Psoas muscle (tissue), 8 donors: ENCODE results near the gene YLPM1. TPM values are rescaled to one million over a fixed set of nuclear protein-coding genes. Genes with fewer than 3 reads are reported as not detected.

Experiments used
- ATAC-seq, 4 donors: fragments of 200-7000 bp; cut with Tn5 transposase; one replicate each; pipeline ENCODE4 v1.9.1; 2020; ENCODE audit warnings: moderate library complexity in 3 of 4, mild to moderate bottlenecking in 2 of 4
- DNase-seq, 2 donors: peaks; one replicate each; pipeline ENCODE4 v3.0.0-alpha.2; 2020
- H3K27ac ChIP-seq: fragments of 200-600 bp; one replicate; pipeline ENCODE4 v1.8.0; 2022
- H3K27me3 ChIP-seq, 3 donors: fragments of 200-600 bp in 1 of 3; one replicate each; pipeline versions ENCODE4 v1.6.1 to v1.8.0; 2013 to 2022; ENCODE audit warnings: low read length in 2 of 3, mild to moderate bottlenecking in 2 of 3, moderate library complexity in 1 of 3; ENCODE audit not compliant: insufficient read depth in 3 of 3
- H3K36me3 ChIP-seq, 2 donors: fragments of 200-600 bp in 1 of 2; one replicate each; pipeline versions ENCODE4 v1.6.1 to v1.8.0; 2013 to 2022; ENCODE audit warnings: low read depth in 1 of 2, mild to moderate bottlenecking in 1 of 2, moderate library complexity in 1 of 2; ENCODE audit not compliant: insufficient read depth in 1 of 2
- H3K4me1 ChIP-seq: fragments of 200-600 bp; one replicate; pipeline ENCODE4 v1.8.0; 2022
- H3K4me3 ChIP-seq: fragments of 200-600 bp; one replicate; pipeline ENCODE4 v1.8.0; 2022; ENCODE audit warnings: mild to moderate bottlenecking
- H3K9me3 ChIP-seq: fragments of 200-600 bp; one replicate; pipeline ENCODE4 v1.8.0; 2022
- WGBS, 3 donors: extraction: QIAGEN DNeasy Blood & Tissue Kit; methylation state at CpG; one replicate each; pipeline versions ENCODE4 v1.1.6 to v1.1.7; 2013; 5-methylcytosine and 5-hydroxymethylcytosine counted together
- intact Hi-C, 2 donors: fragments of 100-400 bp; cut with DNase I; formaldehyde crosslinking; loops; one replicate each; pipeline versions ENCODE4 v1.11.0 to v1.14.2; 2022
- polyA plus RNA-seq, 3 donors: library from polyadenylated mRNA; stranded (reverse); fragments of 200-250 nt; gene quantifications; one replicate each; pipeline ENCODE4 v1.2.3, GENCODE V29; 2013
- total RNA-seq, 4 donors: library from RNA; stranded (reverse); fragmentation: NEBNext Ultra II Directional in 2 of 4; extraction: Animal tissue kit (Norgen Biotek cat#: 25700) in 2 of 4; gene quantifications; one replicate each; pipeline versions ENCODE4 v1.2.1 to v1.2.4, GENCODE V29; 2021 to 2023
- TF ChIP-seq, protein P1 (sequence below): fragments of 200-600 bp; IDR thresholded peaks from one replicate; pipeline ENCODE4 v1.8.0; 2022; ENCODE audit warnings: antibody characterized with exemption
- donor health status: healthy with polysubstance abuse.
- donor health status: DM: no; HTN: no; CAD: no; lungs with moderate emphysema.
- donor health status: Bipolar disorder and iron deficiency.
- donor health status: healthy.
- donor health status: DM: yes; HTN: yes; CAD: no.
- donor health status: DM: no; HTN: no; CAD: no.
- donor health status: DM: no; HTN: no; CAD: no.
- donor health status: DM: yes; HTN: yes; CAD: no.

Gene YLPM1
- total and polyA plus RNA-seq, 7 donors: 9.6 to 40.6 (median 30.1) TPM

GRCh38 chr14:74863274-74863673 is 100.2 kb downstream of the YLPM1 start:
- no peaks in the 10 kb centered on the region for H3K4me1 ChIP-seq
- no peak overlapping the region for H3K27ac ChIP-seq
- no peaks in the 10 kb centered on the region for H3K27me3 ChIP-seq
- TF ChIP-seq, protein P1, sequence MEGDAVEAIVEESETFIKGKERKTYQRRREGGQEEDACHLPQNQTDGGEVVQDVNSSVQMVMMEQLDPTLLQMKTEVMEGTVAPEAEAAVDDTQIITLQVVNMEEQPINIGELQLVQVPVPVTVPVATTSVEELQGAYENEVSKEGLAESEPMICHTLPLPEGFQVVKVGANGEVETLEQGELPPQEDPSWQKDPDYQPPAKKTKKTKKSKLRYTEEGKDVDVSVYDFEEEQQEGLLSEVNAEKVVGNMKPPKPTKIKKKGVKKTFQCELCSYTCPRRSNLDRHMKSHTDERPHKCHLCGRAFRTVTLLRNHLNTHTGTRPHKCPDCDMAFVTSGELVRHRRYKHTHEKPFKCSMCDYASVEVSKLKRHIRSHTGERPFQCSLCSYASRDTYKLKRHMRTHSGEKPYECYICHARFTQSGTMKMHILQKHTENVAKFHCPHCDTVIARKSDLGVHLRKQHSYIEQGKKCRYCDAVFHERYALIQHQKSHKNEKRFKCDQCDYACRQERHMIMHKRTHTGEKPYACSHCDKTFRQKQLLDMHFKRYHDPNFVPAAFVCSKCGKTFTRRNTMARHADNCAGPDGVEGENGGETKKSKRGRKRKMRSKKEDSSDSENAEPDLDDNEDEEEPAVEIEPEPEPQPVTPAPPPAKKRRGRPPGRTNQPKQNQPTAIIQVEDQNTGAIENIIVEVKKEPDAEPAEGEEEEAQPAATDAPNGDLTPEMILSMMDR: no peak
- no peaks in the 10 kb centered on the region for H3K36me3 ChIP-seq
- intact Hi-C loops: loop anchor here in 1 of 2 donors (5.0 kb wide), 2 partner anchors 44 to 224 kb away; no protein-coding TSS in a partner anchor
- H3K9me3 ChIP-seq: no peaks in the 10 kb centered on the region
- 79 to 81% (median 80%) methylated on average over 9 of the region's 9 CpGs for WGBS, 3 donors
- DNase-seq (no peak), ATAC-seq (no peak)
- H3K4me3 ChIP-seq: no peak overlapping the region

DNA sequence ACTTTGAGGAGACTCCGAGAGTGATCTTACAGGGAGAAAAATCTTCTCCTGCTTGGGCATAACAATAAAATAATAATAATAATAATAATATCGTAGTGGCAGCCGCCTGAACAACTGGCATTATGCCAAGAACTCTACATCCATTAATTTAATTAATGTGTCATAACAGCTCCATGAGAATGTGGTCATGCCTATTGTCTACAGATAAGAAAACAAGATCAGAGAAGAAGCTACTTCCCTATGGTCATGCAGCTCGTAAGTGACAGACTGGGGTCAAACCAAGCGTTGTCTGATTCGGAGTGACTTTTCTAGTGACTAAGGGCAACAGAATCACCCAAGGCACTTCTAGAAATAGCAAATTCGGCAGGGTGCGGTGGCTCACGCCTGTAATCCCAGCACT is 101.1 kb downstream of the YLPM1 start:
- H3K4me3 ChIP-seq: no peak overlapping the region
- ATAC-seq (no peak), DNase-seq (no peak)
- no peaks in the 10 kb centered on the region for H3K36me3 ChIP-seq
- TF ChIP-seq, protein P1: no peak
- WGBS, 3 donors: 90% methylated on average over 9 of the region's 9 CpGs
- H3K27ac ChIP-seq: no peak overlapping the region
- no peaks in the 10 kb centered on the region for H3K27me3 ChIP-seq
- H3K9me3 ChIP-seq: no peaks in the 10 kb centered on the region
- intact Hi-C loops: loop anchor here in 1 of 2 donors (5.0 kb wide), 2 partner anchors 43 to 223 kb away; no protein-coding TSS in a partner anchor
- no peaks in the 10 kb centered on the region for H3K4me1 ChIP-seq

DNA sequence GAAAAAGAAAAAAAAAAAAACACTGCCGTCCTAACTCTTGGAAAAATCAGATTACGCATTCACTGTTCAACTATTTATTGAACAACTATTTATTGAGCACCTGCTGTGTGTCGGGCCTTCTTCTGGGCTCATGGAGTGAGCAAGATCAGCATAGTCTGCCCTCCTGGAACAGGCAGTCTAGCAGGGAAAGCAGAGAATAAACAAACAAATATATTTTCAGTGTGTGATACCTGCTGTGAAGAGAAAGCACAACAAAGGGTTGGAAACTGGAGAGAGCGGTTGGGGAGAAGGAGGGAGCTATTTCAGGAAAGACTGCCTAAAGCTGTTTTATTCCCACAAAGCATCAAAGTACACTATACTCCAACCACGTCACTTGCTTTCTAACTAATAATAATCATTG is 102.0 kb downstream of the YLPM1 start:
- DNase-seq: no peak
- Histone ChIP-seq H3K27ac (no peak overlapping the region), H3K9me3 (no peaks in the 10 kb centered on the region), H3K27me3 (no peaks in the 10 kb centered on the region), H3K36me3 (no peaks in the 10 kb centered on the region), H3K4me1 (no peaks in the 10 kb centered on the region), H3K4me3 (no peak overlapping the region)
- 86 to 89% (median 87%) methylated on average over 5 of the region's 5 CpGs for WGBS, 3 donors
- TF ChIP-seq, protein P1: no peak
- intact Hi-C loops: no loop called here
- no peak for ATAC-seq

DNA sequence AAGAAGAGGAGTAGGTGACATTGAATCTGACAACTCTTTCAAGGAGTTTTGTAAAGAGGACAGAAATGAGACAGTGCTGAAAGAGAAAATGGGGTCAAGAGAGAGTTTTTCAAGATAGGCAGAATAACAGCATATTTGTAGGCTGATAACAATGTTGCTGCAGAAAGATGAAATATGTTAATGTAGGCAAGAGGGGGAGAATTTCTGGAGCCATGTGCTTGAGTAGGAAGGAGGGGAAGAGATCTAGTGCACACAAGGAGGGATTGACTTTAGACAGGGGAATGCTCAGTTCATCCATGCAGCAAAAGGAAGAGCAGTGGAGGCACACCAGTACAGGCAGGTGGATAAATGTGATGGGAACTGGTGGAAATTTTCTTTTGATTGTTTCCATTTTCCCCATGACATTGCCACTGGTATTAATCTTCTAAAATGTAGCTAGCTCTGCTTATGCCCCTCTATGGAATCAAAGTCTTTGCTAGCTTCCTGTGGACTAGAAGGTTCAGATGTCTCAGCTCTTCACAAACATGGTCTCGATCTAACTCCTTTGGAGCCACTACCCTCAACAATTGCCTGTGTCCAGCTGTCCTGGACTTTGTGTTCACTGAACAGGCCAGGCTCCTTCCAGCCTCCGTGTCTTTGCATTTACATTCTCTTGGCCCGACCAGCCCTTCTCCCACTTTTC is 103.7 kb downstream of the YLPM1 start:
- intact Hi-C loops: no loop called here
- H3K9me3 ChIP-seq: no peaks in the 10 kb centered on the region
- H3K27ac ChIP-seq: no peak overlapping the region
- no peaks in the 10 kb centered on the region for H3K36me3 ChIP-seq
- no peak for ATAC-seq
- no peak overlapping the region for H3K4me3 ChIP-seq
- no peaks in the 10 kb centered on the region for H3K4me1 ChIP-seq
- no peaks in the 10 kb centered on the region for H3K27me3 ChIP-seq
- 72 to 81% (median 72%) methylated on average over 3 of the region's 3 CpGs for WGBS, 3 donors
- TF ChIP-seq, protein P1: no peak
- no peak for DNase-seq

GRCh38 chr14:74867673-74868072 is 104.6 kb downstream of the YLPM1 start:
- DNase-seq (no peak), ATAC-seq (no peak)
- Histone ChIP-seq H3K9me3 (no peaks in the 10 kb centered on the region), H3K27ac (no peak overlapping the region), H3K4me1 (no peaks in the 10 kb centered on the region), H3K4me3 (no peak overlapping the region), H3K36me3 (no peaks in the 10 kb centered on the region), H3K27me3 (no peaks in the 10 kb centered on the region)
- TF ChIP-seq, protein P1: no peak
- 35 to 42% (median 41%) methylated on average over 5 of the region's 5 CpGs for WGBS, 3 donors
- intact Hi-C loops: no loop called here
